Osteoblast (primary cell): Measurements from ENCODE around the gene CDO1. TPM values are rescaled to one million over a fixed set of nuclear protein-coding genes. Genes with fewer than 3 reads are reported as not detected.

Source experiments
- DNase-seq: peaks from one replicate; pipeline ENCODE4 v3.0.0; 2011; ENCODE audit warnings: low spot score, mixed read lengths; ENCODE audit not compliant: insufficient read length; ENCODE audit errors: missing footprints
- H2AFZ ChIP-seq: 2 replicates; pipeline ENCODE4 v1.6.0; 2011; ENCODE audit warnings: mild to moderate bottlenecking, low read length
- H3K27ac ChIP-seq: 2 replicates; pipeline ENCODE4 v1.5.1; 2011; ENCODE audit warnings: mild to moderate bottlenecking, low read depth, low read length, moderate library complexity
- H3K27me3 ChIP-seq: 2 replicates; pipeline ENCODE4 v1.6.0; 2012; ENCODE audit warnings: mild to moderate bottlenecking, control low read depth, inconsistent platforms, low read length, moderate library complexity; ENCODE audit not compliant: insufficient read depth
- H3K36me3 ChIP-seq: 2 replicates; pipeline ENCODE4 v1.5.1; 2011; ENCODE audit warnings: mild to moderate bottlenecking, low read length, control low read depth, moderate library complexity; ENCODE audit not compliant: insufficient read depth
- H3K4me1 ChIP-seq: 2 replicates; pipeline ENCODE4 v1.5.1; 2011; ENCODE audit warnings: mild to moderate bottlenecking, low read length, control low read depth, moderate library complexity; ENCODE audit not compliant: insufficient read depth
- H3K4me2 ChIP-seq: 2 replicates; pipeline ENCODE4 v1.6.0; 2011; ENCODE audit warnings: mild to moderate bottlenecking, low read length; ENCODE audit not compliant: insufficient read depth
- H3K4me3 ChIP-seq: fragments of 200-600 bp; sonication (generic); 3 replicates; pipeline ENCODE4 v1.5.1; 2012; ENCODE audit warnings: mild to moderate bottlenecking, low read length, inconsistent platforms; ENCODE audit not compliant: insufficient read depth
- H3K79me2 ChIP-seq: 2 replicates; pipeline ENCODE4 v1.6.0; 2012; ENCODE audit warnings: mild to moderate bottlenecking, low read length, control low read depth, inconsistent platforms; ENCODE audit not compliant: insufficient read depth
- H3K9me3 ChIP-seq: 2 replicates; pipeline ENCODE4 v1.5.1; 2011; ENCODE audit warnings: low read depth, low read length, control low read depth
- H4K20me1 ChIP-seq: 2 replicates; pipeline ENCODE4 v1.6.0; 2012; ENCODE audit warnings: mild to moderate bottlenecking, low read length, control low read depth; ENCODE audit not compliant: insufficient read depth
- total RNA-seq: library from RNA; depleted of rRNA; stranded (reverse); fragments of >200 nt; gene quantifications from 2 replicates; pipeline ENCODE4 v1.2.3, GENCODE V29; 2012
- TF ChIP-seq, protein P1 (sequence below): IDR thresholded peaks from 2 replicates; pipeline ENCODE4 v1.5.1; 2011; ENCODE audit warnings: mild to moderate bottlenecking, low read depth, low read length, moderate library complexity; ENCODE audit errors: extremely low read depth

CDO1 gene
- total RNA-seq, 1 donor = 8.0 TPM

DNA sequence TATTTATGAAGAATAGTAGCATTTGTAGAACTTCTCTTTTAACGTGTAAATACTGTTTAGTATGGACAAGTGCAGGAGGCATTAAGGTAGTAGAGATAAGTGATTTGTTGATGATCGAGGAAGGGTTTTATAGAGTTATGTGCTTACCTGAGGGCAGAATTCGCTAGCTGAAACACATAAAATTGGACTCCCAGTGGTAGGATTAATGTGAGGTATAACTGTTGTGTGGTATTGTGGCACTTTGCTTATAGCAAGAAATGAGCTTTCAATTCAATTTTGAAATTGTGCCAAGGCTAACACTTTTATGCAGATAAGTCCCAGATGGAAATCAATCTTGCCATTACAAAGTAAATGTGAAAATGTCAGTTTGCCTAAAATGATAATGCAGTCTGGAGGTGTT lies 26.5 kb upstream of the CDO1 start:
- peak overlapping the region; percentile 94 for H3K4me2 ChIP-seq
- H3K4me1 ChIP-seq = peaks cover 36% of the 10 kb centered on the region
- peak overlapping the region; percentile 92 for H2AFZ ChIP-seq
- TF ChIP-seq, protein P1, sequence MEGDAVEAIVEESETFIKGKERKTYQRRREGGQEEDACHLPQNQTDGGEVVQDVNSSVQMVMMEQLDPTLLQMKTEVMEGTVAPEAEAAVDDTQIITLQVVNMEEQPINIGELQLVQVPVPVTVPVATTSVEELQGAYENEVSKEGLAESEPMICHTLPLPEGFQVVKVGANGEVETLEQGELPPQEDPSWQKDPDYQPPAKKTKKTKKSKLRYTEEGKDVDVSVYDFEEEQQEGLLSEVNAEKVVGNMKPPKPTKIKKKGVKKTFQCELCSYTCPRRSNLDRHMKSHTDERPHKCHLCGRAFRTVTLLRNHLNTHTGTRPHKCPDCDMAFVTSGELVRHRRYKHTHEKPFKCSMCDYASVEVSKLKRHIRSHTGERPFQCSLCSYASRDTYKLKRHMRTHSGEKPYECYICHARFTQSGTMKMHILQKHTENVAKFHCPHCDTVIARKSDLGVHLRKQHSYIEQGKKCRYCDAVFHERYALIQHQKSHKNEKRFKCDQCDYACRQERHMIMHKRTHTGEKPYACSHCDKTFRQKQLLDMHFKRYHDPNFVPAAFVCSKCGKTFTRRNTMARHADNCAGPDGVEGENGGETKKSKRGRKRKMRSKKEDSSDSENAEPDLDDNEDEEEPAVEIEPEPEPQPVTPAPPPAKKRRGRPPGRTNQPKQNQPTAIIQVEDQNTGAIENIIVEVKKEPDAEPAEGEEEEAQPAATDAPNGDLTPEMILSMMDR = no peak
- peaks cover 47% of the 10 kb centered on the region for H4K20me1 ChIP-seq
- no peaks in the 10 kb centered on the region for H3K36me3 ChIP-seq
- no peak for DNase-seq
- peak overlapping the region; percentile 98 for H3K4me3 ChIP-seq
- no peaks in the 10 kb centered on the region for H3K9me3 ChIP-seq
- peaks cover 93% of the 10 kb centered on the region for H3K79me2 ChIP-seq
- H3K27me3 ChIP-seq = no peaks in the 10 kb centered on the region
- H3K27ac ChIP-seq = peak overlapping the region; percentile 94

- no peaks in the 10 kb centered on the region for H3K27me3 ChIP-seq
- H2AFZ ChIP-seq = peak overlapping the region; percentile 92
- H3K4me2 ChIP-seq = peak overlapping the region; percentile 94
- H4K20me1 ChIP-seq = peaks cover 43% of the 10 kb centered on the region
- peak overlapping the region; percentile 94 for H3K27ac ChIP-seq
- no peaks in the 10 kb centered on the region for H3K9me3 ChIP-seq
- H3K36me3 ChIP-seq = peaks cover 4% of the 10 kb centered on the region
- peaks cover 36% of the 10 kb centered on the region for H3K4me1 ChIP-seq
- H3K79me2 ChIP-seq = peaks cover 93% of the 10 kb centered on the region
- TF ChIP-seq, protein P1 = no peak
- H3K4me3 ChIP-seq = peak overlapping the region; percentile 98
- peak; percentile 95 for DNase-seq
These were observed 25.9 kb upstream of the CDO1 start for GRCh38 chr5:115842089-115842935.

GRCh38 chr5:115841382-115842088 lies 25.1 kb upstream of the CDO1 start, which contains the start of the genes AP3S1 and ATG12:
Gene AP3S1 (plus strand): TSS chr5:115841935. CDS start chr5:115842038, 103 bp downstream.
Gene ATG12 (minus strand): TSS chr5:115841565. CDS start chr5:115841552, 13 bp downstream.
- Histone ChIP-seq H3K4me1 (peaks cover 36% of the 10 kb centered on the region), H3K79me2 (peaks cover 90% of the 10 kb centered on the region), H3K36me3 (peaks cover 12% of the 10 kb centered on the region), H4K20me1 (peaks cover 40% of the 10 kb centered on the region), H3K9me3 (no peaks in the 10 kb centered on the region), H2AFZ (peak within 1 kb of the TSS; percentile 100), H3K4me3 (peak within 1 kb of the TSS; percentile 98), H3K4me2 (peak within 1 kb of the TSS; percentile 94), H3K27ac (peak within 1 kb of the TSS; percentile 94), H3K27me3 (no peaks in the 10 kb centered on the region)
- peak; percentile 95 for DNase-seq
- TF ChIP-seq, protein P1 = no peak
